HFFc6 (cell line): Measurements from ENCODE around the gene ADIPOR2. TPM values are rescaled to one million over a fixed set of nuclear protein-coding genes. Genes with fewer than 3 reads are reported as not detected.
"Not testable (repeated sequence)": the region's sequence is repeated elsewhere in the genome, so short reads cannot be mapped to it uniquely, and the experiment has no call there.

Source experiments
- DNase-seq: peaks from one replicate; pipeline ENCODE4 v3.0.0-alpha.2; 2018
- H3K27ac Mint-ChIP-seq: 2 replicates; pipeline ENCODE4 v1.8.0; 2020; ENCODE audit warnings: mild to moderate bottlenecking, mixed read lengths
- H3K27me3 Mint-ChIP-seq: 2 replicates; pipeline ENCODE4 v1.8.0; 2021; ENCODE audit warnings: mild to moderate bottlenecking, moderate library complexity, mixed read lengths; ENCODE audit not compliant: insufficient read depth
- H3K36me3 Mint-ChIP-seq: 2 replicates; pipeline ENCODE4 v1.8.0; 2021; ENCODE audit warnings: low read depth, mixed read lengths
- H3K4me1 Mint-ChIP-seq: 2 replicates; pipeline ENCODE4 v1.8.0; 2020; ENCODE audit warnings: low read depth, mixed read lengths
- H3K4me3 Mint-ChIP-seq: 2 replicates; pipeline ENCODE4 v1.8.0; 2020; ENCODE audit warnings: mild to moderate bottlenecking, moderate library complexity, mixed read lengths
- H3K9me3 Mint-ChIP-seq: 2 replicates; pipeline ENCODE4 v1.8.0; 2020; ENCODE audit warnings: mild to moderate bottlenecking, mixed read lengths
- CTCF ChIP-seq: fragments of 200-600 bp; sonication (generic); IDR thresholded peaks from 2 replicates; pipeline ENCODE4 v1.5.0; 2021; ENCODE audit warnings: antibody characterized with exemption, mild to moderate bottlenecking
- total RNA-seq, 6 experiments: library from RNA; stranded (reverse); fragmentation: NEBNext Ultra II Directional; extraction: Animal tissue kit (Norgen Biotek cat#: 25700); gene quantifications; 2 replicates in 1 of 6; 3 replicates in 5 of 6; pipeline ENCODE4 v1.2.3, GENCODE V29; 2021

Gene ADIPOR2
- total RNA-seq, 6 experiments from 2014 or later = 38.9 to 50.1 (median 44.9) TPM

GRCh38 chr12:1728824-1729223 lies 38.0 kb downstream of the ADIPOR2 start:
- Mint-ChIP-seq H3K27me3 (no peaks in the 10 kb centered on the region), H3K27ac (no peak overlapping the region), H3K4me3 (no peak overlapping the region), H3K4me1 (no peaks in the 10 kb centered on the region), H3K9me3 (no peaks in the 10 kb centered on the region), H3K36me3 (peaks cover 5% of the 10 kb centered on the region; the same call in 1 of the 2 replicates)
- no peak for DNase-seq
- no peak for TF ChIP-seq CTCF

GRCh38 chr12:1731019-1731687 lies 40.3 kb downstream of the ADIPOR2 start:
- Mint-ChIP-seq H3K4me1 (no peaks in the 10 kb centered on the region), H3K27ac (no peak overlapping the region)
- TF ChIP-seq CTCF = no peak

GRCh38 chr12:1731688-1732078 lies 40.8 kb downstream of the ADIPOR2 start:
- not testable (repeated sequence) for H3K27me3 Mint-ChIP-seq, H3K4me1 Mint-ChIP-seq, H3K27ac Mint-ChIP-seq, H3K9me3 Mint-ChIP-seq, H3K4me3 Mint-ChIP-seq, H3K36me3 Mint-ChIP-seq, DNase-seq

More at GRCh38 chr12:1731019-1731687, 40.3 kb downstream of the ADIPOR2 start:
- Mint-ChIP-seq H3K4me3 (no peak overlapping the region), H3K27me3 (no peaks in the 10 kb centered on the region), H3K9me3 (no peaks in the 10 kb centered on the region), H3K36me3 (no peaks in the 10 kb centered on the region)
- DNase-seq = no peak

GRCh38 chr12:1732914-1733313 lies 42.0 kb downstream of the ADIPOR2 start:
- Mint-ChIP-seq H3K27me3 (no peaks in the 10 kb centered on the region), H3K36me3 (no peaks in the 10 kb centered on the region), H3K9me3 (no peaks in the 10 kb centered on the region), H3K4me1 (peaks cover 7% of the 10 kb centered on the region; the same call in 1 of the 2 replicates), H3K27ac (no peak overlapping the region), H3K4me3 (no peak overlapping the region)
- no peak for DNase-seq
- TF ChIP-seq CTCF = no peak

GRCh38 chr12:1733712-1734111 lies 42.8 kb downstream of the ADIPOR2 start:
- peaks cover 11% of the 10 kb centered on the region for H3K4me1 Mint-ChIP-seq
- H3K9me3 Mint-ChIP-seq, H3K27me3 Mint-ChIP-seq, H3K4me3 Mint-ChIP-seq, H3K36me3 Mint-ChIP-seq, H3K27ac Mint-ChIP-seq, DNase-seq: not testable (repeated sequence)

GRCh38 chr12:1737652-1738286 lies 46.9 kb downstream of the ADIPOR2 start:
- DNase-seq = no peak
- no peak overlapping the region for H3K27ac Mint-ChIP-seq
- no peak for TF ChIP-seq CTCF
- H3K27me3 Mint-ChIP-seq = no peaks in the 10 kb centered on the region
- peaks cover 38% of the 10 kb centered on the region for H3K4me1 Mint-ChIP-seq
- no peaks in the 10 kb centered on the region for H3K36me3 Mint-ChIP-seq
- no peaks in the 10 kb centered on the region for H3K9me3 Mint-ChIP-seq
- no peak overlapping the region for H3K4me3 Mint-ChIP-seq
